HPDE6-E6E7 (cell line): ENCODE results near the gene SYNJ2.

Experiments
- DNase-seq: peaks from one replicate; pipeline ENCODE4 v3.0.0; 2011; ENCODE audit warnings: missing footprints; ENCODE audit errors: extremely low spot score

The SYNJ2 gene

DNA sequence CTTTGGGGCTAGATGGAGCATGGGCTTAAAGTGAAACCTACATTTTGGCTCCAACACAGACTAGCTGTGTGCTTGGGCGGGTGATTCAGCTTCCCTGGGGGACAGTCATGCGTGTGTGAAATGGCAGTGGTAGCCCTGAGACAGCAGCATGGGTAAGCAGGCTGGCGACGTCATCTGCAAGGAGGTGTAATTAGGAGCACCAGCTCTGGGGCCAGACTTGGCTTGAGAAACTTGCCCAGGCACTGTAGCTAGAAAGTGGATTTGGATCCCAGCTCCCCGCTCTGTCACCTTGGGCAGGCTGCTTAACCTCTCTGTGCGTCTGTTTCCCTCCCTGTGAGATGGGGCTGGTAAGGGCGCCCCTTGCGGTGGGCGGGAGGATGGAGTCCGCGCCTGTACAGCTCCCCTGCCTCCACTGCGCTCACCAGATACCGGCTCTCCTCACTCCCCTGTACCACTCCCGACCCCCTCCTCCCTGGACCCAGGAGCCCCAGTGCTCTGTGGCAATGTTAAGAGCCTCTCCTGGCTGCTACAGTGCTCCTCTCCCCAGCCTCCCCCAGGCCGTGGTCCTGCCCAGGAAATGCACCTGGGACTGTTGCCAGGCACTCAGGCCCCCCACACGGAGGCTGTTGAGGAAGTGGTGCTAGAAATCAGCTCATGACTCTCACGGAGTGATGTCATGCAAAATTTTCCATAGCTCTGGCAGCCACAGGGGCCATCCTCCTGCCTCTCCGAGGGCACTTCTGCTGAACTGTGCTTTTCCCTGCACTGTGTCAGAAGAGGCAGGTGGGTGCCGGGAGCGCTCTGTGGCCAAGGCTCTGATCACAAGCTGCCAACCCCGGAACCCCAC is 44.6 kb downstream of the SYNJ2 start:
- peak; percentile 52 for DNase-seq

DNA sequence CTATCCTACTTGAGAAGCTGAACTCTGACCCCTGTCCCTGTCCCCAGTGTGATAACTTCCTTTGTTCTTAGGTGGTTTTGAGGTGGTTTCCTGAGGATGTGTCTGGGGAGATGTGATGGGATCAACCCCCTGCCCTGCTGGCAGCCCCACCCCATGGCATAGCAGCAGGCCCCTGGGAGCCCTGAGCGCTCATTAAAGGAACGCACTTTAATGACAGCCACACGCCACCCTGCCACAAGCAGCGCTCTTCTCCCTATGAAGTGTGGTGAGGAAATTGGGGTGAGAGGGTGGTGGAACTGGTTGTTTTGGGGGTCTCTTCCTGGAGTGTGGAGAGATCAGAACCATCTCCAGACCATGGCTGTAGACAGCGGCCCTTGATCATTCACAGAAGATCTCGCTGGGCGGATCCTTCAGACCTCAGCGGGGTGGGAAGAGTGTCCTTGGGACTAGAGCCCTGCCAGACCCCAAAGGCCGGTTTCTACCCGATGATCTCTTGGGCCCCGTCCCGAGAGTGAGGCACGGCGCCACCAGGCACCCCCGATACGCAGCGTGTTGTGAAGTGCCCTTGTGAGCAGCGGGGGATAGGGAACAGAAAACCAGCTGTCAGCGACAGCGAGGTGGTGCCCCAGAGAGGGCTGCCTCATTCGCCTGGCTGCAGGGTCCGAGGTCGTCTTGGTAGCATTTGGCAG is 45.4 kb downstream of the SYNJ2 start:
- DNase-seq = no peak

- no peak for DNase-seq
Measured at GRCh38 chr6:158027590-158028285, 46.1 kb downstream of the SYNJ2 start.

DNA sequence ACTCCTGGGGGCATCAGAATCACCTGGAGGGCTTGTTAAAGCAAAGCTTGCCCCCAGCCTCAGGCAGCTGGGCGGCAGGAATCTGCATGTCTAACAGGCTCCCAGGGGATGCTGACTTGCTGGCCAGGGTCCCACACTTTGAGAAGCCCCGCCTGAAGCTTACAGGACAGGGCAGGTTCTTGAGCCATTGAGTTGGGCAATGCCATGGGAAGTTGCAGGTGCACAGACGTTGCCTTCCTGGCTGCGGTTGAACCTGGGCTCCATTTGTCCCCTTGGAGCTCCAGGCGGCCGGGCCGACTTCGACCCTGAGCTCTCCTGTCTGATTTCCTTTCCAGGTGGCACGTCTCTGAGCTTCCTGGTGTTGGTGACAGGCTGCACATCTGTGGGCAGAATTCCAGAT is 46.8 kb downstream of the SYNJ2 start:
- DNase-seq = no peak

GRCh38 chr6:158028876-158029275 is 47.2 kb downstream of the SYNJ2 start:
- DNase-seq = no peak

DNA sequence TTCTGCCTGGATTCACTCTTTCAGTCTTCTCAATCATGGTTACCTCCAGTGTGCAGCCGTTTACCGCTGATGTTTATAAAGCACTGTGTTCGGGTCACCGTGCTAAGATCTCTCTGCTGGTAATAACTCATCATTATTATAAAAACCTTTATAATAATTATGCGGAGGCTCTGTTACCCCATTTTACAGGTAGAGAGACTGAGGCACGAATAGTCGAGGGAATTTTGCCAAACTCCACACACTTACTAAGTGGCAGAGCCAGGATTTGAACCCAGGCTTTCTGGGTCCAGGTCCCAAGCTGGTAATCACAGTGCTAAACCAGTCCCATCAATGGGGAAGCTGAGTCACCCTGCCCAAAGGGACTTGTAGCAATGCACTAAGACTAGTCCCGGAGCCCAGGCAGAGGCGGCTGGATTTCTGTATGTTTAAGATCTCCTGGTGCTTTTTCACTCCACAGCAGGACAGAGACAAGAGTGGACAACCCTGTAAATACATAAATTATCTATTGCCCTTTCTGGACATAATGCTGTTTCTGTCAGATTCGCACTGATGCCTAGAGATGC is 48.1 kb downstream of the SYNJ2 start:
- no peak for DNase-seq

- DNase-seq = no peak
Measured at GRCh38 chr6:158030380-158031300, 49.0 kb downstream of the SYNJ2 start.

- no peak for DNase-seq
Measured at GRCh38 chr6:158031381-158032353, 50.0 kb downstream of the SYNJ2 start.

- DNase-seq = no peak
Measured at GRCh38 chr6:158032354-158032733, 50.7 kb downstream of the SYNJ2 start.

DNA sequence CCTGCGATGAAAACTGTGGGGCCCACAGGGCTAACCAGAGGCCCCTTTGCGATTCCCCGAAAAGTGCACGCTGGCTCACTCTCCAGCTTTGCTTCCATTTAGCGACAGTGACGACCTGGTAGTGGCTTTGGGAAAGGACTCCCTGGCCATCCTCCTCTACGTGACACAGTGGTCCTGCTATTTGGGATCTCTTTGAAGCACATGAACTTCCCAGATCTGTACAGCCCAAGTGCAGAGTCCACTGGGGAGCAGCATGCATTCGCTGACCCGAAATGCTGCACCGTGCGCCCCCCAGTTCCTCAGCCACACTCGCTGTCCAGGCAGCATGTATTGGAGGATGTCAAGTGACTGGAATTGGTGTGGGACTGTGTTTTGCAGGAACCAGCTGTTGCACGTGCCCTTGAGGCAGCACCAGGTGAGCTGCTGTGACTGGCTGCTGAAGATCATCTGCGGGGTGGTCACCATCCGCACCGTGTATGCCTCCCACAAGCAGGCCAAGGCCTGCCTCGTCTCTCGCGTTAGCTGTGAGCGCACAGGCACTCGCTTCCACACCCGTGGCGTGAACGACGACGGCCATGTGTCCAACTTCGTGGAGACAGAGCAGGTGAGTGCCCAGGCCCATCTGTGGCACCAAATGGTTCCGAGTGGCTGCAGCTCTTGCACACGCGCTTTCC is 51.6 kb downstream of the SYNJ2 start:
- DNase-seq = no peak

GRCh38 chr6:158033751-158034702 is 52.4 kb downstream of the SYNJ2 start:
- DNase-seq = no peak

DNA sequence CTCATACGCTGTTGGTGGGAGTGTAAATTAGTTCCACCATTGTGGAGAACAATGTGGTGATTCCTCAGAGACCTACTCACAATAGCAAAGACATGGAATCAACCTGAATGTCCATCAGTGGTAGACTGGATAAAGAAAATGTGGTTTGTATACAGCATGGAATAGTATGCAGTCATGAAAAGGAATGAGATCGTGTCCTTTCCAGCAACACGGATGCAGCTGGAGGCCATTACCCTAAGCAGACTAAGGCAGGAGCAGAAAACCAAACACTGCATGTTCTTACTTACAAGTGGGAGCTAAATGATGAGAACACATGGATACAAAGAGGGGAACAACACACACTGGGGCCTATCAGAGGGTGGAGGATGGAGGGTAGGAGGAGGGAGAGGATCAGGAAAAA is 54.6 kb downstream of the SYNJ2 start:
- no peak for DNase-seq

DNA sequence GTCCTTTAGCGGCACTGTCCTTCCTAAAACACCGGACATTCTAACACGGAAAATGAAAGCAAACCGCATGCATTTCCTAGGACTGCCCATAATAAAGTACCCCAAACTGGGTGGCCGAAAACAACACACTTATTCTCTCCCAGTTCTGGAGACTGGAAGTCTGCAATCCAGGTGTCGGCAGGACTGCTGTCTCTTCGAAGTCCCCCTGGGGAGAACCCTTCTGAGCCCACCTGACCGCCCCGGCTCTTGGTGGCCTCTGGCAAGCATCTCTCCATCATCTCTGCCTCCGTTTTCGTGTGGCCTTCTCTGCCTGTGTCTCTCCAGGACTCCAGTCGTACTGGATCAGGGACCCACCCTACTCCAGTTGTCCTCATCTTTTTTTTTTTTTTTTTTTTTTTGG is 55.4 kb downstream of the SYNJ2 start:
- DNase-seq = no peak

DNA sequence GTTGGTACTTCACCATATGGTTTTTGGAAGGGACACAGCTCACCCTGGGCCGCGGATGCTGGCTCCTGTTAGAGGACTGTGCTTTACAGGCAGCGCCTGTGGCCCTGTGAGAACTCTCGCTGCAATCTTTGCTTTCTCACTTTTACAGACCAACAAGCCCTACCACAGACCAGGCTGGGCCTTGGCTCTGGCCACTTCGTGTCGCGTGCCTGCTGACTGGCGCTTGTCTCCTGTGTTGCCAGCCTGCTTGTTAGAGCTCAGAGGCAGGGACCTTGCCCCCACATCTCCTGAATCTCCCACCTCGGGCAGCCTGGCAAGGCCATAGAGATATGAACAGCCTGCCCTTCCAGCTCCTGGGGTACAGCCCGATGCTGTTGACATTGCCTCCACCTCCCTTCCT is 56.1 kb downstream of the SYNJ2 start:
- DNase-seq = no peak

- no peak for DNase-seq
Measured at GRCh38 chr6:158038291-158039177, 56.9 kb downstream of the SYNJ2 start.

- DNase-seq = no peak
Measured at GRCh38 chr6:158039178-158039557, 57.5 kb downstream of the SYNJ2 start.

DNA sequence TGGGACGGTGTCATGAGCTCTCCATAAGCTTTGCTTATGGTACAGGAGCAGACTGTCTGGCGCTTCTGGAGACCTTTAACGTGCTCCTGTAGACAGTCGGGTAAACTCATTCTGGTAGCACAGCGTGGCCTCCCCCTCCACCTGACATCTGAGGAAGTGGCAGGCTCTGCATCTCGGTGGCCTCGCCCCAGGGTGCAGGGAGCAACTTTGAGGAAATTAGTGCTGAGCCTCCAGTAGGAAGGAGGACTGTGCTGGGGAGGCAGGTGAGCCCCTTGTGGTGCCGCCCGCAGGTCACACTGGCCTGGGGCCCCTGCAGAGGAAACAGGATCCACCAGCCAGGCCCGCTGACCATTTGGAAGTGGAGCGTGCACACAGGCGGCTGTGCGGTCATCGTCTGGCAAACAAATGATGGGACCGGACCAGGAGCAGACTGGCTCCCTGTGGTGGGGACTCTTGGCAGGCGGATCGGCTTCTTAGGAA is 57.9 kb downstream of the SYNJ2 start:
- no peak for DNase-seq
